Astrocyte of the cerebellum (primary cell): ENCODE data around the gene ALDOB.

Experiments used
- DNase-seq: peaks from one replicate; pipeline ENCODE4 v3.0.0-alpha.2; 2011; ENCODE audit warnings: low read depth
- H3K4me3 ChIP-seq: 2 replicates; pipeline ENCODE4 v1.5.1; 2011; ENCODE audit warnings: mild to moderate bottlenecking, low read depth, low read length, moderate library complexity
- in situ Hi-C: cut with HindIII; loops from 2 replicates; pipeline ENCODE4 v1.10.0; 2017; ENCODE audit warnings: low sequenced_read_pairs
- TF ChIP-seq, protein P1 (sequence below): IDR thresholded peaks from 2 replicates; pipeline ENCODE4 v1.5.1; 2012; ENCODE audit warnings: low read length, low read depth, moderate library complexity, mild to moderate bottlenecking; ENCODE audit errors: missing control alignments

ALDOB gene

DNA sequence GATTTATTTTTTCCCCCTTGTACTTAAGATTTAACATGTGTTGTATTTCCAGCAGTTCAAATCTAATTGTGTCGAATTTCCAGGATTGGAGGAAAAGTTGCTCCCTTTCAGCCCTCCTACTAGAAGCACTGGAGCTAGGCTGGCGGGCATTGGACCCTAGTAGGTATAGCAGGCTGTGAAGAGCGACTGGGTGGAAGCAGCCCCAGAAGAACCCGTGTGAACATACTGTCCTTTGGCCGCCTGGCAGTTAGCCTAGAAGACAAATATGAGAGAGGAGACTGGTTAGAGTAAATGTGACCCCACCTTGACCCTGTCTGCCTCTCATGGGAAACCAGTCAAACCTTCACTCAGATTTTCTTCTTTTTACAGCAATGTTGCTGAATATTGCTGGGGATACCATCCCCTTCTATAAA lies 13.9 kb downstream of the ALDOB start:
- DNase-seq: no peak
- TF ChIP-seq, protein P1, sequence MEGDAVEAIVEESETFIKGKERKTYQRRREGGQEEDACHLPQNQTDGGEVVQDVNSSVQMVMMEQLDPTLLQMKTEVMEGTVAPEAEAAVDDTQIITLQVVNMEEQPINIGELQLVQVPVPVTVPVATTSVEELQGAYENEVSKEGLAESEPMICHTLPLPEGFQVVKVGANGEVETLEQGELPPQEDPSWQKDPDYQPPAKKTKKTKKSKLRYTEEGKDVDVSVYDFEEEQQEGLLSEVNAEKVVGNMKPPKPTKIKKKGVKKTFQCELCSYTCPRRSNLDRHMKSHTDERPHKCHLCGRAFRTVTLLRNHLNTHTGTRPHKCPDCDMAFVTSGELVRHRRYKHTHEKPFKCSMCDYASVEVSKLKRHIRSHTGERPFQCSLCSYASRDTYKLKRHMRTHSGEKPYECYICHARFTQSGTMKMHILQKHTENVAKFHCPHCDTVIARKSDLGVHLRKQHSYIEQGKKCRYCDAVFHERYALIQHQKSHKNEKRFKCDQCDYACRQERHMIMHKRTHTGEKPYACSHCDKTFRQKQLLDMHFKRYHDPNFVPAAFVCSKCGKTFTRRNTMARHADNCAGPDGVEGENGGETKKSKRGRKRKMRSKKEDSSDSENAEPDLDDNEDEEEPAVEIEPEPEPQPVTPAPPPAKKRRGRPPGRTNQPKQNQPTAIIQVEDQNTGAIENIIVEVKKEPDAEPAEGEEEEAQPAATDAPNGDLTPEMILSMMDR: no peak
- in situ Hi-C loops: no loop called here
- no peak overlapping the region for H3K4me3 ChIP-seq

DNA sequence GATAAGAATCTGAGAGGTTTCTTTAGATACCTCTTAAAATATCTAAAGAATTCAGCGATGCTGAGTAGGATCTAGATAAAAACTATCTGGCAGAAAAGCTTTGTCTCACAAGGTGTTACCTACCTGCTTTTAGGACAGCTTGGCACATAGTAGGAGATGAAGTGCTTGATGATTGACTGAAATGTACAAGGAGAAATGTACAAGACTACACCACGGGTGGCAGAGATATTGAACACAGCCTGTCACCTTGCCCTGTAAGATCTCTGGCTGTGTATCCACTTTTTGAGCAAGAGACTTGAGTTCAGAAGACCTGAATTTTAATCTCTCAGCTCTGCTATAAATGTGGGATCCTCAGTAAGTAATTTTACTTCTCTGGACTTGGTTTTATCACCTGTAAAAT lies 15.7 kb downstream of the ALDOB start:
- in situ Hi-C loops: no loop called here
- no peak for DNase-seq
- no peak overlapping the region for H3K4me3 ChIP-seq
- TF ChIP-seq, protein P1: no peak

DNA sequence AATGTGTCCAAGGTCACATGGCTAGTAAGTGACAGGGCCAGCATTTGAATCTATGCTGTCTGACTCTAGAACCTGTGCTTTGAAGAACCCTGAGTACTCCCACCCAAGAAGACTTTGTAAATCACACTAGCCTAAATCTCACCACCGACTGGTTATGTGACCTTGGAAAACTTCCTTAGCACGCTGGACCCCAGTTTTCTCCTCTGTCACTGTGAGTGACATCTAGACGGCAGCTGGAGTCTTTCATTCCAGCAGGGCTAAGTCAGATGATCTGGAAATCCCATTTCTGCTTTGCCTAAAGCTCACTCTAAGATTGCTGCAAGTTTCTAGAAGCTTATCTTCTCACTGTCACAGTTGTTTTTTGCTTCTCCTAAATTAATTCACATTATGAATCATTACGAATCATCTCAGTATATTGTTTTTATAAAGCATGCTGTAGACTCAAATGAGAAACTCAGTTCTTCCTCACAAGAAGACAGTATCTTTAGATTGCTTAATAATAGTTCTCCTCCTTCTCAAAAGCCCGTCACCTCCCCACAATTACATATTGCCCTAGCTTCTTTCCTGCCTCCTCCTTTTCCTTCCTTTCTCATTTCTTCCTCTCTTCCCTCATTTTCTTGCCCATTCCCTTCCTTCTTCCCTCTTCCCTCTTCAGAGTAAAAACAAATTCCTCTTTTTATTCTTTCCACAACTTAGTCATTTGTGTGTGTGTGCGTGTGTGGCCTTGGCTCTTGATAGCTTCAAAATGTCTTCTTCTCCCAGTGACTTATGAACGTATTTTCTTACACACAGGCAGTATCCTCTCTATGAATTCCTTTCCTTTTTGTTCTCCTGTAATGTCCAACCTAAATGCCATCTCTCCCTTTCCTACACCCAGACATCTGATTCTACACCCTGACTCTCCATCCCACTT lies 16.8 kb downstream of the ALDOB start:
- TF ChIP-seq, protein P1: no peak
- in situ Hi-C loops: no loop called here

DNA sequence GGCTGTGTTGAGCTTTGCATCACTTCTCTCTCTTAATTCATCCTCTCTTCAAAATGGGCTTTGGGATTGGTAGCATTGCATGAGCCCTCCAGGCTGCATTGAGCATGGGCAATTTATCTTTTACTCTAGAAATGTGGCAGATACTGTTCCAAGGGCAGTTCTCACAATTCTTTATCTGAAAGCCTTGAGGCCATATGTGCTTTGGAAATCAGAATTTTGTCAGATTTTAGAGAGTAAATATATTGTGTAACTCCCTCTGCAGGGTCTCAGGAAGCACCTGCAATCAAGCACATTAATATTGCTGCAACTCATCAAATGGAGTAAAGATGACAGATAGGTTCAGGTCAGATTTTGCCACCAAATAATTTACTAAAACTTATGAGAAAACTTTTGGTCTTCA lies 17.6 kb downstream of the ALDOB start:
- TF ChIP-seq, protein P1: no peak
- in situ Hi-C loops: no loop called here
- no peak for DNase-seq

More for the DNA sequence above, 16.8 kb downstream of the ALDOB start:
- no peak overlapping the region for H3K4me3 ChIP-seq
- DNase-seq: no peak

DNA sequence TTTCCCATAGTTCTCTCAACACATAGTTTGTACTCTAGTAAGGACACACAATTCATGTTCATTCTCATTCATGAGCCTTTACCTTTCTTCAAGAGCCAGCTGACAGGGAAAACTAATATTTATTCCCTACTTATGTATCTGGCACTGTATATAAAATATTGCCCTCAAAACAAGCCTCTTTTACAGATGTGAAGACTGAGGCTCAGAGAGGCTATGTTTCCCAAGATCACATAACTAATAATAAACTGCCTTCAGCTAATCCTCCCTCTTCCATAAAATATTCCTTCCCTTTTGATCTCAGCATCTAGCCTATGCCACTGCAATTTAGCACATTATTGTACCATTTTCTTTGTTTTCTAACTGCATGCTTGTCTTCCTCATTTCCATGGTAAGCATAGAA lies 18.2 kb downstream of the ALDOB start:
- TF ChIP-seq, protein P1: no peak
- DNase-seq: no peak
- no peak overlapping the region for H3K4me3 ChIP-seq
- in situ Hi-C loops: no loop called here

More for the DNA sequence above, 17.6 kb downstream of the ALDOB start:
- no peak overlapping the region for H3K4me3 ChIP-seq

DNA sequence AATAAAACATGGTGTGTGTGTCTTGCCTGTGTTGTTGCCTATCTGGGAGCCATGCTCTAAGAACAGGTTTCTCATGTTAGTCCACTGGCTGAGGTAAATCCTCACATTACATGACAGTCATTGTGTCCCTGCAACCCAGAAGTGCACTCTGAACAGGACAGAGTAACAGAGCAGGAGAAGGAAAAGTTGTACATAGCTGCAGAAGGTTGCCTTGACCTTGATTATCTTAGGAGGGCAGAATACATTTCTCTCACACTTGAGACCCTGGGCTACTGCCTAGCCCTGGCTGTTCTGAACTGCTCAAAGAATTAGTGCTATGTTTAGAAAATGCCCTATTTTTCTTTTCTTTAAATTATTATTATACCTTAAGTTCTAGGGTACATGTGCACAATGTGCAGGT lies 20.0 kb downstream of the ALDOB start:
- TF ChIP-seq, protein P1: no peak
- no peak for DNase-seq
- H3K4me3 ChIP-seq: no peak overlapping the region
- in situ Hi-C loops: no loop called here
